ENCODE data around the gene SPRYD3. TPM values are rescaled to one million over a fixed set of nuclear protein-coding genes. Genes with fewer than 3 reads are reported as not detected.

SPRYD3 gene
- total and polyA plus RNA-seq, 2 of the 4 experiments (the other 2 are of a cell fraction): 25.6 to 27.8 TPM

DNA sequence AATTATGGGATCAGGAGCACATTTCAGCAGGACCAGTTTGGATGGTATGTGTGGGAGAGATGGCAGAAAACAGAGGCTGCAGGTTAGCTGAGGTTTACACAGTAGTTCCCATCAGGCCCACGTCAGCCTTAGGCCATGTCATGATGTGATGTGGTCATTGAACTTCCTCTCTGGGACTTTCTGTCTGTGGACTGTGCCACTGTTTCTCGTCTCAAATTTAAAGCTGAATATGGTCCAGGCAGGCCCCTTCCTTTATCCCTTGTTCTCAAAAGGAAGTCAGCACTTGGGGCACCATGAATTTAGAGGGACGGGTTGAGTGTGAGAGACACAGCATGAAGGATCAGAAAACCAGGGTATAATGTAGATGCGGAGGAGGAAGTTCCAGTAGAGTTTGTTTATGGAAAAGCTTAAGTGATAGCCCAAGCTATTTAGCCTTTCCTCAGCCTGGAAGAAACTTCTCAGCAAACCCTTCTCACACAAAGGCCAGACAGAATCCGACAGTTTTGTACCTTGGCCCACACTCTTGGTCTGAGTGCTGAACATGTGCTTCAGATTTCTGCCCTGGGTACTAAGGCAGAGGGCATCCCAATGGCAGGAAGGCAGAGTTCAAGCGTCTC is 14.7 kb upstream of the SPRYD3 start (continued):
- no peak for TF ChIP-seq MXI1 (IDR thresholded peaks at IDR 0.05; ENCODE audit: borderline replicate concordance, low read depth, low read length)

DNA sequence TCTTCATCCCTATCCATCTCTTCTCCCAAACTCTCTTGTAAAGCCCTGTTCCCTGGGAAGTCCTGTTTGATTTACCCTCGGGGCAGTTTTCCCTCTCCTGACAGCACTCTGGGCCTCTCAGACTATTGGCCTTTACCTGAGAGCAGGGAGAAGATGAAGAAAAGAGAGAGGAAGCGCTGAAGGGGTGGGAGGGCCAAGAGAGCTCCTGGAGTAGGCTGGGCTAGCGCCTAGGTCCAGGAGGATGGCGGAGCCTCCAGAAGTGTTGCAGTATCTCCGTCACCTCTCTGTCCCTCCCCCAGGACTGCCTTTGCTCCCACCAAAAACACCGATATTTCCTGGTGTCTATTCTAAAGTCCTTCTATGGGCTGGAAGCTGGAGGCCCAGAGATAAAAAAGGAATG is 12.6 kb upstream of the SPRYD3 start:
- no peaks in the 10 kb centered on the region for H4K20me1 ChIP-seq (ENCODE audit: insufficient read depth, low read length)
- intact Hi-C loops (cut with micrococcal nuclease): no loop called here
- H3K4ac ChIP-seq (ENCODE audit: low read depth, low read length): no peak overlapping the region; the same call in 1 of the 2 replicates
- no TSS peak for BruUV-seq (replicated peaks)
- no peak overlapping the region for H4K8ac ChIP-seq (ENCODE audit: low read depth in 2 of 2, low read length in 2 of 2)
- ATAC-seq (ENCODE audit: low read depth) (no peak), DNase-seq (no peak)
- no peak overlapping the region for H4K91ac ChIP-seq (ENCODE audit: insufficient read depth, low read depth, low read length)
- H3K56ac ChIP-seq (ENCODE audit: extremely low read depth, insufficient read depth, low read length): no peak overlapping the region
- no peak overlapping the region for H4K5ac ChIP-seq (ENCODE audit: low read depth, low read length)
- H3K4me2 ChIP-seq (ENCODE audit: low read depth, low read length): no peak overlapping the region
- dilution Hi-C loops (cut with HindIII; ENCODE audit: low sequenced_read_pairs, unreplicated experiment): no loop called here
- peak overlapping the region; percentile 51; the same call in 1 of the 2 replicates for H2AK5ac ChIP-seq (ENCODE audit: low read depth, low read length)
- no peak overlapping the region for H2BK20ac ChIP-seq (ENCODE audit: low read depth, low read length)
- H3K23ac ChIP-seq (ENCODE audit: low read depth, low read length): no peak overlapping the region
- H3K9me1 ChIP-seq (ENCODE audit: insufficient read depth, low read length): peaks cover 25% of the 10 kb centered on the region
- no peak overlapping the region for H2BK120ac ChIP-seq (ENCODE audit: low read depth, low read length)
- no peak overlapping the region for H3K18ac ChIP-seq (ENCODE audit: low read depth, low read length)
- ChIA-PET CTCF (no interaction called here), POLR2A (ENCODE audit: unreplicated experiment) (no interaction called here)
- no peak overlapping the region for H2BK5ac ChIP-seq (ENCODE audit: low read depth, low read length, poor library complexity, severe bottlenecking)
- no peaks in the 10 kb centered on the region; the same call in 1 of the 2 replicates for H3K27me3 ChIP-seq (ENCODE audit: control insufficient read depth, insufficient read depth, low read length)
- no peak overlapping the region for H3K9ac ChIP-seq (ENCODE audit: low read depth, low read length)
- no peaks in the 10 kb centered on the region for H3K9me3 ChIP-seq (ENCODE audit: control insufficient read depth, insufficient read depth, low read length)
- H2AK9ac ChIP-seq (replicated peaks; ENCODE audit: low read depth, low read length, poor library complexity): no peak overlapping the region
- H2AFZ ChIP-seq (replicated peaks; ENCODE audit: low read length, poor library complexity): no peak overlapping the region
- TF ChIP-seq RFX5 (IDR thresholded peaks at IDR 0.05; ENCODE audit: low read depth, low read length) (no peak), RCOR1 (IDR thresholded peaks at IDR 0.05; ENCODE audit: insufficient replicate concordance, low read length) (no peak), SMC3 (IDR thresholded peaks at IDR 0.05; ENCODE audit: low read depth, low read length) (no peak), MAFK (IDR thresholded peaks at IDR 0.05; ENCODE audit: low read depth, low read length) (no peak)
- TF ChIP-seq, protein P1, sequence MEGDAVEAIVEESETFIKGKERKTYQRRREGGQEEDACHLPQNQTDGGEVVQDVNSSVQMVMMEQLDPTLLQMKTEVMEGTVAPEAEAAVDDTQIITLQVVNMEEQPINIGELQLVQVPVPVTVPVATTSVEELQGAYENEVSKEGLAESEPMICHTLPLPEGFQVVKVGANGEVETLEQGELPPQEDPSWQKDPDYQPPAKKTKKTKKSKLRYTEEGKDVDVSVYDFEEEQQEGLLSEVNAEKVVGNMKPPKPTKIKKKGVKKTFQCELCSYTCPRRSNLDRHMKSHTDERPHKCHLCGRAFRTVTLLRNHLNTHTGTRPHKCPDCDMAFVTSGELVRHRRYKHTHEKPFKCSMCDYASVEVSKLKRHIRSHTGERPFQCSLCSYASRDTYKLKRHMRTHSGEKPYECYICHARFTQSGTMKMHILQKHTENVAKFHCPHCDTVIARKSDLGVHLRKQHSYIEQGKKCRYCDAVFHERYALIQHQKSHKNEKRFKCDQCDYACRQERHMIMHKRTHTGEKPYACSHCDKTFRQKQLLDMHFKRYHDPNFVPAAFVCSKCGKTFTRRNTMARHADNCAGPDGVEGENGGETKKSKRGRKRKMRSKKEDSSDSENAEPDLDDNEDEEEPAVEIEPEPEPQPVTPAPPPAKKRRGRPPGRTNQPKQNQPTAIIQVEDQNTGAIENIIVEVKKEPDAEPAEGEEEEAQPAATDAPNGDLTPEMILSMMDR (conservative IDR thresholded peaks at IDR 0.05; ENCODE audit: low read depth, low read length): no peak
- H3K14ac ChIP-seq (replicated peaks; ENCODE audit: low read depth, low read length): no peak overlapping the region
- in situ Hi-C loops (cut with MboI; ENCODE audit: low sequenced_read_pairs): no loop called here
- no peak overlapping the region for H2BK15ac ChIP-seq (ENCODE audit: low read depth, low read length)
- H3K4me3 ChIP-seq (ENCODE audit: insufficient read depth, low read depth, low read length): no peak overlapping the region
- H3K36me3 ChIP-seq (ENCODE audit: control insufficient read depth, insufficient read depth, low read length): no peaks in the 10 kb centered on the region
- no CpG with 5 or more reads among the region's 6 CpGs for WGBS, 2 experiments (ENCODE audit: extremely low coverage in 2 of 2, insufficient read length in 1 of 2)
- H3K4me1 ChIP-seq (ENCODE audit: control insufficient read depth, insufficient read depth, low read length): peaks cover 16% of the 10 kb centered on the region
- peaks cover 0 to 18% of the 10 kb centered on the region in 2 experiments; a peak in 2 of 4 replicates for H3K79me1 ChIP-seq (ENCODE audit: low read depth in 1 of 2, low read length in 2 of 2)
- no peak overlapping the region for H3K27ac ChIP-seq (ENCODE audit: insufficient read depth, low read length)

Data from IMR-90 (cell line).